Stimulated activated CD8-positive, alpha-beta memory T cell treated with anti-CD3 and anti-CD28 coated beads, Interleukin-2, amount 100 ng/mL, for 1 hour (primary cell): ENCODE data around the gene SEMA3G.
A peak's percentile ranks its signal among the peaks of the same experiment; 100 is the strongest.

Experiments used
- DNase-seq, 2 donors: peaks; one replicate each; pipeline ENCODE4 v3.0.0-alpha.2; 2020; ENCODE audit warnings: low read depth in 2 of 2

Gene SEMA3G

GRCh38 chr3:52454250-52454937 lies 9.5 kb upstream of the SEMA3G start:
- DNase-seq, result no peak

- DNase-seq, result no peak
Measured at GRCh38 chr3:52453496-52454249, 8.8 kb upstream of the SEMA3G start, which contains the start of gene TNNC1. TSS of gene TNNC1 (minus strand) at chr3:52454041. CDS start at chr3:52454015, 26 bp downstream.

- no peak for DNase-seq
Measured at GRCh38 chr3:52452570-52453221, 7.8 kb upstream of the SEMA3G start.

- DNase-seq, result no peak
Measured at GRCh38 chr3:52452126-52452525, 7.2 kb upstream of the SEMA3G start.

- DNase-seq, result no peak
Measured at GRCh38 chr3:52451237-52452083, 6.6 kb upstream of the SEMA3G start.

- DNase-seq, result no peak
Measured at GRCh38 chr3:52450489-52451236, 5.8 kb upstream of the SEMA3G start.

GRCh38 chr3:52447512-52448355 lies 2.8 kb upstream of the SEMA3G start:
- no peak for DNase-seq

- DNase-seq, result peak; percentile 47 to 54
Measured at GRCh38 chr3:52446631-52447511, 2.0 kb upstream of the SEMA3G start.

- DNase-seq, result no peak
Measured at GRCh38 chr3:52446042-52446441, 1.1 kb upstream of the SEMA3G start.

GRCh38 chr3:52443791-52444687 lies 864 bp downstream of the SEMA3G start:
- no peak for DNase-seq

- DNase-seq, result no peak
Measured at GRCh38 chr3:52443268-52443610, 1.7 kb downstream of the SEMA3G start.

GRCh38 chr3:52442409-52443267 lies 2.3 kb downstream of the SEMA3G start:
- no peak for DNase-seq

- no peak for DNase-seq
Measured at GRCh38 chr3:52441772-52442332, 3.1 kb downstream of the SEMA3G start.

GRCh38 chr3:52441091-52441771 lies 3.7 kb downstream of the SEMA3G start:
- DNase-seq, result no peak

- DNase-seq, result no peak
Measured at GRCh38 chr3:52440671-52441070, 4.2 kb downstream of the SEMA3G start.

- no peak for DNase-seq
Measured at GRCh38 chr3:52440249-52440551, 4.7 kb downstream of the SEMA3G start.
